HG03521 (cell line): ENCODE results near the gene ZNF358.

ENCODE experiments used
- ATAC-seq: cut with Tn5 transposase; IDR thresholded peaks from one replicate; pipeline ENCODE4 v1.9.1; 2021; ENCODE audit warnings: mild to moderate bottlenecking, moderate library complexity; ENCODE audit not compliant: unreplicated experiment

Gene ZNF358

DNA sequence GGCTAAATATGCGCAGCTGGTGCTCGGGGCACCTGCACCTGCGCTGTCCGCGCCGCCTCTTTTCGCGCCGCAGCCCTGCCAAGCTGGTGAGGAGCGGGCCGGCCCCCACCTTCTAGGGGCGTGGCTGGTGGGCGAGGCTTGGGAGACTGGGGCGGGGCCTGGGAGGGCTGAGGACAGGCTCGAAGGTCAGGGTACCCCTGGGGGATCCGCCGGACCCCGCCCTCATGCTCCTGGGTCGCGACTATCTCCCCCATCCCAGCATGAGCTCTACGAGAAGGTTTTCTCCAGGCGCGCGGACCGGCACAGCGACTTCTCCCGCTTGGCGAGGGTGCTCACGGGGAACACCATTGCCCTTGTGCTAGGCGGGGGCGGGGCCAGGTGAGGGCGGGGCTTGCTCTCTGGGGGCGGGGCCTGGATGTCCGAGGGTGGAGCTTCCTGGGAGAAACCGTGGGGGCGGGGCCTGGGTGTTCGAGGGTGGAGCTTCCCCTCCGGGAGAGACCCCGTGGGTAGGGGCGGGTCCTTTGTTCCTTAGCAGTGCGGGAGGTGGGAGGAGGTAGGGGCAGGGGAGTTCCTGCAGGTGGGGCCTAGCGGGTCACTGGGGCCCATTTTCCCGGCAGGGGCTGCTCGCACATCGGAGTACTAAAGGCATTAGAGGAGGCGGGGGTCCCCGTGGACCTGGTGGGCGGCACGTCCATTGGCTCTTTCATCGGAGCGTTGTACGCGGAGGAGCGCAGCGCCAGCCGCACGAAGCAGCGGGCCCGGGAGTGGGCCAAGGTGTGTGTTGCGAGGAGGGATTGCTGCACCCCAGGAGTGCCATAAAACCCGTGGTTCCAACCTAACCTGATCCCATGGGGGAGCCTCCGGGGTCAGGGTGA, 39.3 kb downstream of the ZNF358 start:
- ATAC-seq: no peak

DNA sequence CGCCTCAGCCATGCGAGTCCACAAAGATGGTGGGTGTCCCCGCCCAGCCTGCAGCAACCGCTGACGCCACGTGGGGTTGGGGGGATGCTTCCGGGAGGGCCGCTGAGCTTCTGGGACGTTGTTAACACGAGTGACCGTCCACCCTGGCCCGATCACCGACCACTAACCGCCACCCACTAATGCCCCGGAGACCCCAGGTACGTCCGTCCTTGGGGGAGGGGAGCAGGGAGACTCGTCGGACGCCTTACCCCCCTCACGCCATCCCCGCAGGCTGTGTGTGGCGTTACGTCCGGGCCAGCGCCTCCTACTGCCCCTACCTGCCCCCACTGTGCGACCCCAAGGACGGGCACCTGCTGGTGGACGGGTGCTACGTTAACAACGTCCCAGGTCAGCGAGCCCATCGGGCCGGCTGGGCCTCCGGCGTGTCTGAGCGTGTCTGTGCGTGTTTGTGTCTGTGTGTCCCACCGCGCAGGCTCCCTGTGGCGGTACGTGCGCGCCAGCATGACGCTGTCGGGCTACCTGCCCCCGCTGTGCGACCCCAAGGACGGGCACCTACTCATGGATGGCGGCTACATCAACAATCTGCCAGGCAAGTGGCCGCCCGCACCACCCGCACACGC, 40.9 kb downstream of the ZNF358 start:
- ATAC-seq: no peak

DNA sequence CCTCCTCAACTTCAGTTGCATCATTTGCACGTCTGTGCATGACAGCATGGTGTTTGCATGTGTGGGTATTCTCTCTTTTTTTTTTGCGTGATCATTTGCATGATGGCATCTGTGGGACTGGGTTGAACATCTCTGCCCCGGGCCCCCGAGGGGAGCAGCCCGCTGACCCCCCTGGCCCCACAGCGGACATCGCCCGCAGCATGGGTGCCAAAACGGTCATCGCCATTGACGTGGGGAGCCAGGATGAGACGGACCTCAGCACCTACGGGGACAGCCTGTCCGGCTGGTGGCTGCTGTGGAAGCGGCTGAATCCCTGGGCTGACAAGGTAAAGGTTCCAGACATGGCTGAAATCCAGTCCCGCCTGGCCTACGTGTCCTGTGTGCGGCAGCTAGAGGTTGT, 42.8 kb downstream of the ZNF358 start:
- no peak for ATAC-seq

GRCh38 chr19:7559102-7559501, 43.2 kb downstream of the ZNF358 start:
- no peak for ATAC-seq

DNA sequence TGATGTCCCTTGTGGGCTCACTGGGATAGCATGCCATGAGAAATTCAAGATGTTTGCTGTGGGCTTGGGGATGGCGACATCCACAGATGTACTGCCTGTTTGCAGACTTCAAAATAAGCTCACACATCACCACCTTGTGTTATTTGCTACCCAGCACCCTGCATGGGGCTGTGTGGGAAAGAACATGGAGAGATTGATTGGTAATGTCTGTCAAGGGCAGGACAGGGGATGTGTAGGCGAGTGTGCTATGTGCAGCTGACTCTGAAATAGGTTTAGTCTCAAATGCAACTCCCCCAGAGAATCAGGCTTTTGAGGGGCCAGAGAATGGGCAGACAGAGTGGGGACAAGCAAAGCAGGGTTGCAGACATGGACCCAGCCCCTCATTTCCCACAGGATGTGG, 44.4 kb downstream of the ZNF358 start:
- no peak for ATAC-seq

- no peak for ATAC-seq
Measured at GRCh38 chr19:7561325-7561724, 45.4 kb downstream of the ZNF358 start.

- ATAC-seq: no peak
Measured at GRCh38 chr19:7562646-7563393, 46.9 kb downstream of the ZNF358 start.

GRCh38 chr19:7564866-7565265, 49.0 kb downstream of the ZNF358 start:
- no peak for ATAC-seq

GRCh38 chr19:7565332-7565731, 49.4 kb downstream of the ZNF358 start:
- no peak for ATAC-seq
